Mucosa of descending colon (tissue), 3 donors: Measurements from ENCODE around the gene BTLA. TPM values are rescaled to one million over a fixed set of nuclear protein-coding genes. Genes with fewer than 3 reads are reported as not detected.

Experiments
- ATAC-seq: fragments of 200-7000 bp; cut with Tn5 transposase; one replicate; pipeline ENCODE4 v1.9.1; 2020; ENCODE audit warnings: mild to moderate bottlenecking, moderate library complexity
- DNase-seq, 3 donors: peaks; one replicate each; pipeline ENCODE4 v3.0.0-alpha.2; 2020
- H3K36me3 ChIP-seq: fragments of 200-600 bp; one replicate; pipeline ENCODE4 v1.8.0; 2021; ENCODE audit warnings: low read depth, mild to moderate bottlenecking
- H3K4me1 ChIP-seq: fragments of 200-600 bp; one replicate; pipeline ENCODE4 v1.8.0; 2021; ENCODE audit warnings: low read depth, mild to moderate bottlenecking
- H3K4me3 ChIP-seq: fragments of 200-600 bp; one replicate; pipeline ENCODE4 v1.8.0; 2021; ENCODE audit warnings: mild to moderate bottlenecking
- H3K9me3 ChIP-seq: fragments of 200-600 bp; one replicate; pipeline ENCODE4 v1.8.0; 2021; ENCODE audit warnings: mild to moderate bottlenecking
- CTCF ChIP-seq: fragments of 200-600 bp; IDR thresholded peaks from one replicate; pipeline ENCODE4 v1.8.0; 2022; ENCODE audit warnings: antibody characterized with exemption, mild to moderate bottlenecking
- intact Hi-C, 2 donors: fragments of 100-400 bp; cut with DNase I in 1 of 2; cut with micrococcal nuclease in 1 of 2; formaldehyde crosslinking; loops; one replicate each; pipeline versions ENCODE4 v1.11.0 to v1.11.1; 2022; cut with DNase I, micrococcal nuclease
- total RNA-seq, 3 donors: library from RNA; stranded (reverse); fragmentation: NEBNext Ultra II Directional in 2 of 3; extraction: Animal tissue kit (Norgen Biotek cat#: 25700) in 2 of 3; gene quantifications; one replicate each; pipeline versions ENCODE4 v1.2.1 to v1.2.4, GENCODE V29; 2021 to 2023
- donor health status: DM: no; HTN: no; CAD: no; lungs with moderate emphysema.
- donor health status: DM: no; HTN: no; CAD: no.
- donor health status: DM: no; HTN: yes; CAD: no.

BTLA gene
- total RNA-seq, 3 donors from 2014 or later = 0.51 to 1.4 (median 1.4) TPM

GRCh38 chr3:112448939-112449338, 50.3 kb downstream of the BTLA start:
- no peaks in the 10 kb centered on the region for H3K36me3 ChIP-seq
- intact Hi-C loops = no loop called here
- TF ChIP-seq CTCF = no peak

DNA sequence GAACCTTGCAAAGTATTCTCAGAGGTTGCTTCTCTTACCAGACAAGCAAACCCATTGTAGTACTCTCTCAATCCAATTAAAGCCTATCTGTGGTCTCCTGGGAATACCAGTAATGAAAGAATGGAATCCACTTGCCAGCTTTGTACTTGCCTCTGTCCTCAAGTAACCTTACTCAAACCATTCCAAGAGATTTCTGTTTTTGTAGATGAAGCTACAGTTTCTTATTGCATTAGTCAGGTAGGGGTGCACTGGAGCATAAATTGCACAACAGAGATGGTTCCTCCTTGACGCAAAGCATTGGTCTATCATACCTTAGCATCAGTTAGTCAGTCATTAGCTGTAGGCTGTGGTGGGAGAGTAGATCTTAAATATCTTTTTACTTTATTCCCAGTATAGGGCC, 52.9 kb downstream of the BTLA start:
- no peaks in the 10 kb centered on the region for H3K36me3 ChIP-seq
- intact Hi-C loops = no loop called here
- TF ChIP-seq CTCF = no peak
- H3K4me3 ChIP-seq = no peak overlapping the region
- ATAC-seq = no peak
- H3K4me1 ChIP-seq = no peaks in the 10 kb centered on the region
- DNase-seq = no peak
- H3K9me3 ChIP-seq = no peaks in the 10 kb centered on the region

More at GRCh38 chr3:112448939-112449338, 50.3 kb downstream of the BTLA start:
- Histone ChIP-seq H3K4me3 (no peak overlapping the region), H3K9me3 (no peaks in the 10 kb centered on the region), H3K4me1 (no peaks in the 10 kb centered on the region)
- ATAC-seq (no peak), DNase-seq (no peak)

DNA sequence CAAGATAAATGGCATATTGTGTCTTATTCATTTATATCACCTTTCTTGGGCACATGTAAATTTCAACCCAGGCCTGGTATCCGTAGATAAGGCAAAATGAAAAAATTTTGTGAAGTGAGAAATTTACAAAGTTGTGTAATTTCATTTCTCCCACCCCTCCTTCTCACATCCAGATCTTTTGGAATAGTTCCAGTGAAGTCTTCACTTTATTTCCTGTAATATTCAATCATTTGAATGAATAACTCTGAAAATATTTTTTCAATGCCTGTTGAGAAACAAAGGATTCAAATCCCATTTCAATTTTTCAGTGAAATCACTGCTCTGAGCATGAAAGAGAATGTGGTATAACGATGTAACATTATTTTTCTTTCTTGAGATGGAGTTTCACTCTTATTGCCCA, 53.4 kb downstream of the BTLA start:
- Histone ChIP-seq H3K4me1 (no peaks in the 10 kb centered on the region), H3K36me3 (no peaks in the 10 kb centered on the region), H3K4me3 (no peak overlapping the region), H3K9me3 (no peaks in the 10 kb centered on the region)
- TF ChIP-seq CTCF = no peak
- ATAC-seq = no peak
- intact Hi-C loops = no loop called here
- DNase-seq = no peak

DNA sequence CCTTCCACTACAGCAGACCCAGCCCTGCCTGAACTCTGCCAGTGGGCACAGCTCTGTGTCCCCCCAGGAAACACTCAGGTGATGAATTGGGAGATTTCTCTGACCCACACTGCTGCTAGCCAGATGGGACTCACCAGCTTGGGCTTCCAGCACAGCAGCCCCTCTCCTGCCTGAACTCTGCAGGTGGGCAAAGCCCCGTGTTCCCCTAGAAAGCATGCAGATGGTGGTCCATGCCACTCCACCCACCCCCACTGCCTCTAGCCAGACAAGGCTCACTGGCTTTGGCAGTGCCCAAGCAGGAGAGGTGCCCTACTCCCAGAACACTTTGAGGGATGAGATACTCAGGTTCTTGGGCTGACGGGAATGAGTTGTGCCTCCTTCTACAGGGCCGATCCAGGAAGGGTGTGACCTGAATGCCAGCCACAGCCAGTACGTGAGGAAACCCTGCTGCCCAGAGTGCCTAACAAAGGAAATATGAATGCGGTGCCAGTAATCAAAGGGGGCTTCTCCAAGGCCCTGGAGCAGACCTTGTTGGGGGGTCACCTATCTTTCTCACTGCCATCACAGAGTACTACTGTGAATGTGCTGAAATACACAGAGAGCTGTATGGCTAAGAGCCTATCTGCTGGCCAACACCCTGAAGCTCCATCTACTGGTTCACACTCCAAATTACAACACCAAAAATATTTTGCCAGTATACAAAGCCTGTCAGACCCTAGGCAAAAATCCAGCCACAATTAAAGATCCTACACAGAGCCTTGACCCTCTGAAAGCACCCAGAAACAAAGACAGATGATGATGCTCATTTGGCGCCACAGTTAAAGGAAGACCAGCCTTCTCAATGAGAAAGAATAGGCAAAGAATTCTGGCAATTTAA, 61.9 kb downstream of the BTLA start:
- DNase-seq (no peak), ATAC-seq (peak; percentile 72)
- TF ChIP-seq CTCF = no peak
- no peaks in the 10 kb centered on the region for H3K36me3 ChIP-seq
- intact Hi-C loops = no loop called here
- no peaks in the 10 kb centered on the region for H3K4me1 ChIP-seq
- H3K9me3 ChIP-seq = peaks cover 12% of the 10 kb centered on the region
- no peak overlapping the region for H3K4me3 ChIP-seq

DNA sequence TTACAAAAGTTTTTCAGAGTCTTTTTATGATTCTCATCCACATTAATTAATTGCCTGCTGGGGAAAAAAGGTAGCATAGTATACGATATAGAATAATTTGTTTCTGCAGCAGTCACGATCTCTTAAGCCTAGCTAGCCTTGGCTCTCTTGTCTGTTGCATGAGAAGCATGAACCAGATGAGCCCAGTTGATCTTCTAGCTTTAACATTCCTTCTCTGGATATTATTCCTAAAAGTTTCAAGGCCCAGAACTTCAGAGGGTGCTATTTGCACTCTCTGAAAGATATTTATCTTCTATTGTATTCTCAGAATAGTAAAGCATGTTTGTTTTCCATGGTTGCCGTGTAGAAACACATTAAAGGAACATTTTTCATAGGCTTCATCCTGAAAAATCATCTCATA, 69.3 kb downstream of the BTLA start:
- Histone ChIP-seq H3K9me3 (peaks cover 3% of the 10 kb centered on the region), H3K4me3 (no peak overlapping the region), H3K4me1 (peaks cover 7% of the 10 kb centered on the region), H3K36me3 (no peaks in the 10 kb centered on the region)
- intact Hi-C loops = no loop called here
- ATAC-seq (no peak), DNase-seq (no peak)
- no peak for TF ChIP-seq CTCF
